HG02870 (cell line): ENCODE data around the gene SOX13.
"Not testable (repeated sequence)": the region's sequence is repeated elsewhere in the genome, so short reads cannot be mapped to it uniquely, and the experiment has no call there.

Source experiments
- ATAC-seq: cut with Tn5 transposase; IDR thresholded peaks from one replicate; pipeline ENCODE4 v1.9.1; 2021; ENCODE audit warnings: mild to moderate bottlenecking, moderate library complexity; ENCODE audit not compliant: unreplicated experiment

The SOX13 gene

GRCh38 chr1:204084247-204084772 is 11.4 kb downstream of the SOX13 start:
- no peak for ATAC-seq

GRCh38 chr1:204085876-204086275 is 13.0 kb downstream of the SOX13 start:
- no peak for ATAC-seq

GRCh38 chr1:204087181-204087892 is 14.4 kb downstream of the SOX13 start:
- no peak for ATAC-seq

GRCh38 chr1:204087893-204088528 is 15.1 kb downstream of the SOX13 start:
- ATAC-seq, result no peak

GRCh38 chr1:204088596-204088995 is 15.7 kb downstream of the SOX13 start:
- no peak for ATAC-seq

- no peak for ATAC-seq
These were observed 16.3 kb downstream of the SOX13 start for GRCh38 chr1:204089044-204089751.

GRCh38 chr1:204090132-204090531 is 17.2 kb downstream of the SOX13 start:
- ATAC-seq, result not testable (repeated sequence)

GRCh38 chr1:204091066-204091465 is 18.2 kb downstream of the SOX13 start:
- ATAC-seq, result no peak

- no peak for ATAC-seq
These were observed 18.9 kb downstream of the SOX13 start for GRCh38 chr1:204091787-204092312.

- ATAC-seq, result no peak
These were observed 19.9 kb downstream of the SOX13 start for GRCh38 chr1:204092632-204093420.

GRCh38 chr1:204093421-204093717 is 20.5 kb downstream of the SOX13 start:
- ATAC-seq, result no peak

GRCh38 chr1:204093781-204094180 is 20.9 kb downstream of the SOX13 start:
- no peak for ATAC-seq

GRCh38 chr1:204094313-204094729 is 21.4 kb downstream of the SOX13 start:
- ATAC-seq, result no peak

- ATAC-seq, result no peak
These were observed 22.1 kb downstream of the SOX13 start for GRCh38 chr1:204094856-204095634.

GRCh38 chr1:204096931-204097330 is 24.0 kb downstream of the SOX13 start:
- no peak for ATAC-seq

- ATAC-seq, result no peak
These were observed 25.8 kb downstream of the SOX13 start for GRCh38 chr1:204098683-204099082.

- not testable (repeated sequence) for ATAC-seq
These were observed 26.8 kb downstream of the SOX13 start for GRCh38 chr1:204099754-204100153.

GRCh38 chr1:204102029-204102611 is 29.2 kb downstream of the SOX13 start:
- no peak for ATAC-seq

- no peak for ATAC-seq
These were observed 30.0 kb downstream of the SOX13 start for GRCh38 chr1:204102739-204103430.
